Skeletal muscle satellite cell (primary cell): Measurements from ENCODE around the gene ICE2.

ENCODE experiments used
- H3K27me3 ChIP-seq: 2 replicates; pipeline ENCODE4 v1.7.0; 2013; ENCODE audit warnings: low read length; ENCODE audit not compliant: control insufficient read depth, insufficient read depth
- H3K36me3 ChIP-seq: 2 replicates; pipeline ENCODE4 v1.7.0; 2013; ENCODE audit warnings: mild to moderate bottlenecking, control low read depth, low read length; ENCODE audit not compliant: insufficient read depth
- H3K4me1 ChIP-seq: 2 replicates; pipeline ENCODE4 v1.7.0; 2013; ENCODE audit warnings: low read length; ENCODE audit not compliant: control insufficient read depth, insufficient read depth
- H3K4me2 ChIP-seq: 2 replicates; pipeline ENCODE4 v1.7.0; 2013; ENCODE audit warnings: mild to moderate bottlenecking, low read length
- H3K4me3 ChIP-seq: 2 replicates; pipeline ENCODE4 v1.7.0; 2013; ENCODE audit warnings: low read length
- H3K9ac ChIP-seq: 2 replicates; pipeline ENCODE4 v1.7.0; 2013; ENCODE audit warnings: mild to moderate bottlenecking, low read depth, low read length, moderate library complexity
- H3K9me3 ChIP-seq: replicated peaks from 2 replicates; pipeline ENCODE4 v1.7.0; 2013; ENCODE audit warnings: mild to moderate bottlenecking, control low read depth, low read length

The ICE2 gene

DNA sequence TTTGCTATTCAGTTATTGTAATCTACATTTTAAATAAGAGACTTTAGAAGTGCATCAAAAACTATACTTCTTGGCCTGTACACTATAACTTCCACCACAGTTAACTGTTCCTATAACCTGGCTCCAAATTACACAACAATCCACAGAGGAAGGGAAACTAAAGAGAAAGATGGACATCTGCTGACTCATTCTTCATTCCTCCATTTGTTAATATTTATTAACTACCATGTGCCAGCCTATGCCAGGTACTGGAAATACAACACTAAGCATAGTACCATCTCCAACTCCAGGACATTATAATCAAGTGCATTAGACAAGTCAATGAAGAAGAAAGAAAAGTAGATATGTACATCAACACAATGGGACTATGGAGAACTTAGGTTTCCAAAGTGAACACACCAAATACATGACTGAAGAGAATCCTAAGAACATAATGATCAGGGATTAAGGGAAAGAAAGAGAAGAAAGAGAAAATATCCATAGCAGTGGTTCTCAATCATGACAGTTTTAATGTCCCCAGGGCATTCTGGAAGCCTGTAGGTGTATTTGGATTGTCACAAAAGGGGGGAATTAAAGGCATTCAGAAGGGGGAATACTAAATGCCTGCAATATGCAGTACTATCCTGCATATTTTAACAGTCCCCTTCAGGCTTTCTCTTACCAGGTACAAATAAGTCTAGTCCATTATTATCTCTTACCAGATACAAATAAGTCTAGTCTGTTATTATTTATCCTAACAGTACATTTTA is 8.9 kb downstream of the ICE2 start:
- Histone ChIP-seq H3K27me3 (no peaks in the 10 kb centered on the region), H3K4me3 (no peak overlapping the region), H3K4me2 (peak overlapping the region; percentile 22), H3K36me3 (peaks cover 38% of the 10 kb centered on the region), H3K9me3 (no peaks in the 10 kb centered on the region), H3K9ac (no peak overlapping the region), H3K4me1 (peaks cover 24% of the 10 kb centered on the region)

GRCh38 chr15:60464836-60465630 is 13.9 kb downstream of the ICE2 start:
- Histone ChIP-seq H3K36me3 (peaks cover 38% of the 10 kb centered on the region), H3K9ac (peak overlapping the region; percentile 45), H3K4me2 (peak overlapping the region; percentile 38), H3K9me3 (no peaks in the 10 kb centered on the region), H3K4me3 (no peak overlapping the region), H3K27me3 (no peaks in the 10 kb centered on the region), H3K4me1 (peaks cover 37% of the 10 kb centered on the region)

- peaks cover 39% of the 10 kb centered on the region for H3K4me1 ChIP-seq
- H3K9ac ChIP-seq = peak overlapping the region; percentile 49
- no peaks in the 10 kb centered on the region for H3K9me3 ChIP-seq
- no peak overlapping the region for H3K4me3 ChIP-seq
- H3K36me3 ChIP-seq = peaks cover 28% of the 10 kb centered on the region
- no peaks in the 10 kb centered on the region for H3K27me3 ChIP-seq
- peak overlapping the region; percentile 15 for H3K4me2 ChIP-seq
These were observed 16.9 kb downstream of the ICE2 start for GRCh38 chr15:60462027-60462426.

DNA sequence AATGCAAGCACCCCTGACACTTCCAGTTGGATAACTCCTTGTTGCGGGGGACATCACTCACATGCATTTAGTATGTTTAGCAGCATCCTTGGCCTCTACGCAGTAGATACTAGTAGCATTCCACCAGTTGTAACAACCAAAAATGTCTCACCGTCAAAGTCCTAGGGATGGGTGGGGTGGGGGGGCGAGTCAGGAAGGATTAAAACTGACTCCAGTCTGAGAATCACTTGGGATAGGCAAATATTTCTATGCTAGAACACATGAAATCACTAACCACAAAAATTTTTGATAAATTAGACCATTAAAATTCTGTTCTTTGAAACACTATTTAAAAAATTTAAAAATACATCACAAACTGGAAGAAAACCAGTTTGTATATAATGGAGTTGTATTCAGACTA is 18.0 kb downstream of the ICE2 start:
- Histone ChIP-seq H3K4me1 (peaks cover 39% of the 10 kb centered on the region), H3K4me2 (no peak overlapping the region), H3K9me3 (no peaks in the 10 kb centered on the region), H3K4me3 (no peak overlapping the region), H3K27me3 (no peaks in the 10 kb centered on the region), H3K36me3 (peaks cover 24% of the 10 kb centered on the region), H3K9ac (peak overlapping the region; percentile 49)

GRCh38 chr15:60458721-60459120 is 20.2 kb downstream of the ICE2 start:
- Histone ChIP-seq H3K9me3 (no peaks in the 10 kb centered on the region), H3K9ac (no peak overlapping the region), H3K4me3 (no peak overlapping the region), H3K27me3 (no peaks in the 10 kb centered on the region), H3K4me2 (no peak overlapping the region), H3K36me3 (peaks cover 24% of the 10 kb centered on the region), H3K4me1 (peaks cover 24% of the 10 kb centered on the region)

DNA sequence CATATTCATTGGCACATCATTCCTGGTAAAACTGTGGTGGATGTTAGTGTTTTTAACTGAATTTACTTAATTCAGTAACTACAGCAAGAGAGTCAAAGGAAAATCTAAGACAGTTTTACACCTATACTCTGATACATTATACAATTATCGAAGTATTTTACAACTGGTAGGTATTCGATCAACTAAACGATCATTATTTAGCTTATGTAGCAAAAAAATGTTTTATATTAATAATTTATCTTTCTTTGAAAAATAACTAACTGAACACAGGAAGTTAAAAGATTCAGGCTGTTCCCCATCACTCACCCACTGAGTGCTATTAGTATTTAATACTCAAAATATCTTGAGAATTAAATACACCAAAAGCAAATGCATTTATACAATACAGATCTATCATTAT is 21.0 kb downstream of the ICE2 start:
- no peak overlapping the region for H3K9ac ChIP-seq
- H3K36me3 ChIP-seq = peaks cover 24% of the 10 kb centered on the region
- H3K9me3 ChIP-seq = no peaks in the 10 kb centered on the region
- H3K27me3 ChIP-seq = no peaks in the 10 kb centered on the region
- no peak overlapping the region for H3K4me2 ChIP-seq
- H3K4me1 ChIP-seq = peaks cover 24% of the 10 kb centered on the region
- no peak overlapping the region for H3K4me3 ChIP-seq

DNA sequence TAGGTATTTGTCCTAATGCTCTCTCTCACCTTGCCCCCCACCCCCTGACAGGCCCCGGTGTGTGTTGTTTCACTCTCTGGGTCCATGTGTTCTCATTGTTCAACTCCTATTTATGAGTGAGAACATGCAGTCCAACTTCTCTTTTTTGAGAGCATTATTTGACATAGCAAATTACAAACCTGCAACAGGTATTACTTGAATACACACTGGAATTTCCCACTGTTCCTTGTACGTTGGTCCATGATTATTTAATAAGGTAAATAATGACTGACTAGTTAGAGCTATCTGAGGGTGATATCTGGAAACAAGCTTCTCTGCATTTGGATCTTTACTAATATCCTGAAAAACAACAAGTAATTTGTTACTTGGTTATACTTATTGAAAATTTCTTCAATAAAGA is 24.1 kb downstream of the ICE2 start:
- no peaks in the 10 kb centered on the region for H3K9me3 ChIP-seq
- no peak overlapping the region for H3K4me3 ChIP-seq
- H3K4me2 ChIP-seq = no peak overlapping the region
- H3K27me3 ChIP-seq = no peaks in the 10 kb centered on the region
- H3K9ac ChIP-seq = no peak overlapping the region
- peaks cover 30% of the 10 kb centered on the region for H3K36me3 ChIP-seq
- peaks cover 6% of the 10 kb centered on the region for H3K4me1 ChIP-seq

DNA sequence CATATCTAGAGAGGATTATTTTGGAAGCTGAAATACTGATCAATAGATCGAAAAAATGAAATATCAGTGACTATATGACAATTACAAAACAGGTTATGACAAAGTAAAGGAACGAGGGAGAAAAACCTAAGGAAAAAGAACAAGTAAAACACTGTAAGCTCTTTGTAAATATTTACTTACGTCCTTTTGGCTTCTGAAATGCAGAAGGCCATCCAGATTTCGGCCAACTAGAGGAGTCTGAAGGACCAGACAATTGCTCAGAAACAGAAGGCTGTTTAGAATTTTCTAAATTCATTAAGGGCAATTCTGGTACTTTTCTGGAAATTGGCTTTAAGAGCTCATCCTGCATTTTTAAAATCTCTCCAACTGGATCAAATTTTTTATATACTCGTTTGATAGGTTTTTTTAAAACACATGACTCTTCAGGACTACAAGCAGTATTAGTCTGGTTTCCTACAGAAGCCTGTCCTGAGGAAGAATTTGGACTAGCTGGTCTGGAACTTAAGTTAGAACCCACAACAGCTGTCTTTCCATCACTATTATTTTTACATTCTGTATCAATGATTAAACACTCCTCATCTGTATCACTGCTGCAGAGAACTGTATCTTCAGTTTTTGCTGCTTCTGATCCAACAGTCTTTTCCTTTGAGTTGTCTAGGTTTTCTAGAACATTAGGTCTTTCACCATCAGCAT is 30.1 kb downstream of the ICE2 start:
- H3K4me1 ChIP-seq = peaks cover 11% of the 10 kb centered on the region
- no peak overlapping the region for H3K9ac ChIP-seq
- no peak overlapping the region for H3K4me3 ChIP-seq
- H3K27me3 ChIP-seq = no peaks in the 10 kb centered on the region
- no peak overlapping the region for H3K4me2 ChIP-seq
- no peaks in the 10 kb centered on the region for H3K9me3 ChIP-seq
- peaks cover 30% of the 10 kb centered on the region for H3K36me3 ChIP-seq

- H3K4me3 ChIP-seq = no peak overlapping the region
- no peak overlapping the region for H3K4me2 ChIP-seq
- H3K9me3 ChIP-seq = no peaks in the 10 kb centered on the region
- peak overlapping the region; percentile 34 for H3K9ac ChIP-seq
- H3K4me1 ChIP-seq = peaks cover 31% of the 10 kb centered on the region
- no peaks in the 10 kb centered on the region for H3K27me3 ChIP-seq
- peaks cover 17% of the 10 kb centered on the region for H3K36me3 ChIP-seq
These were observed 34.5 kb downstream of the ICE2 start for GRCh38 chr15:60444289-60444912.

- no peak overlapping the region for H3K4me3 ChIP-seq
- peak overlapping the region; percentile 30 for H3K4me2 ChIP-seq
- no peaks in the 10 kb centered on the region for H3K9me3 ChIP-seq
- H3K4me1 ChIP-seq = peaks cover 29% of the 10 kb centered on the region
- H3K9ac ChIP-seq = no peak overlapping the region
- peaks cover 8% of the 10 kb centered on the region for H3K36me3 ChIP-seq
- no peaks in the 10 kb centered on the region for H3K27me3 ChIP-seq
These were observed 36.2 kb downstream of the ICE2 start for GRCh38 chr15:60442763-60443162.

DNA sequence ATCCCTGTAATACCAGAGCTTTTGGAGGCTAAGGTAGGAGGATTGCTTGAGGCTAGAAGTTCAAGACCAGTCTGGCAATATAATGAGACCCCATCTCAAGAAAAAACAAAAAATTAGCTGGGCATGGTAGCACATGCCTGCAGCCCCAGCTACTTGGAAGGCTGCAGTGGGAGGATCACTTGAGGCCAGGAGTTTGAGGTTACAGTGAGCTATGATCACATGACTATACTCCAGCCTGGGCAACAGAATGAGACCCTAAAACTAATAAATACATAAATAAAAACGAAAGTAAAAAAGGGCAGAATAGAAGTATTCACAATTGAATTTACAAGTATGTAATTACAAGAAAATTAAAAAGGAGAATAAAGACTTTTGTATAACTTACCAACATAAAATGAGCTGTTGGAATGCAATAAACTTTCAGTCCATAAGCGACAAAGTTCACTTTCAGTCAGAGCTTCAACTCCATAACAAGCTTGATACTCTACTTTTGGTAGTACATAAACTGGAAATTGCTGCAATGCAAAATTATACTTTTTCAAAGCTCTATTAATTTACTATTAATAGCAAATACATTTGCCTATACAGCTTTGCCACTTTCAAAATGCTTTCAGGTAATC is 36.8 kb downstream of the ICE2 start:
- Histone ChIP-seq H3K9ac (no peak overlapping the region), H3K27me3 (no peaks in the 10 kb centered on the region), H3K4me2 (peak overlapping the region; percentile 30), H3K4me3 (no peak overlapping the region), H3K9me3 (no peaks in the 10 kb centered on the region), H3K4me1 (peaks cover 29% of the 10 kb centered on the region), H3K36me3 (peaks cover 6% of the 10 kb centered on the region)
